ENCODE data around the gene ARF6. TPM values are rescaled to one million over a fixed set of nuclear protein-coding genes. Genes with fewer than 3 reads are reported as not detected.

Gene ARF6
- polyA plus RNA-seq, 1 of the 3 experiments (the other 2 are of a cell fraction) = 45.2 TPM

DNA sequence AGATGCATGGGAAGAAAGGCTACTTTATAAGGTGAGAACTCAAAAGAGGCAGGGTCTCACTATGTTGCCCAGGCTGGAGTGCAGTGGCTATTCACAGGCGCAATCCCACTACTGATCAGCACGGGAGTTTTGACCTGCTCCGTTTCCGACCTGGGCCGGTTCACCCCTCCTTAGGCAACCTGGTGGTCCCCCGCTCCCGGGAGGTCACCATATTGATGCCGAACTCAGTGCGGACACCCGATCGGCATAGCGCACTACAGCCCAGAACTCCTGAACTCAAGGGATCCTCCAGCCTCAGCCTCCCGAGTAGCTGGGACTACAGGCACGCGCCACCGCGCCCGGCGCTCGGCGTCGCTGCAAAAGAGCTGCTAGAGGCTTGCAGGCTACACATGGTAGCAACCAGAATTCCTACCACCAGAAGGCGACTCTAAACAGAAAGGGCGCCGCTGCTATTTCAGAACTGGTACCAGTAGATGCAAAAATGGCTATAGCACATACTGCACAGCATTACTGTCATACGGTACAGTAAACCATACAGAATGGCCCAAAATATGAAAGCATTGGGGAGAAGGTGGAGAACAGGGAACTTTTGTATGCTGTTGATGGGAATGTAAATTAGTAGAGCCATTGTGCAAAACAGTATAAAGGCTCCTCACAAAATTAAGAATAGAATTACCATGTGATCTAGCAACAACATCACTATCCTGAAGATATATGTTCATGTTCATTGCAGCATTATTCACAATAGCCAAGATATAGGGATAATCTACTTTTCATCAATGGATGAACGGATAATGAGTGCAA lies 39.1 kb upstream of the ARF6 start (continued):
- TF ChIP-seq GATA2 (CRISPR knock-in tag; IDR thresholded peaks at IDR 0.05) (no peak), TEAD4 (IDR thresholded peaks at IDR 0.05; ENCODE audit: borderline replicate concordance, insufficient read depth) (peak; percentile 94), SMC3 (IDR thresholded peaks at IDR 0.05; ENCODE audit: low read depth, low read length) (peak; percentile 59)

DNA sequence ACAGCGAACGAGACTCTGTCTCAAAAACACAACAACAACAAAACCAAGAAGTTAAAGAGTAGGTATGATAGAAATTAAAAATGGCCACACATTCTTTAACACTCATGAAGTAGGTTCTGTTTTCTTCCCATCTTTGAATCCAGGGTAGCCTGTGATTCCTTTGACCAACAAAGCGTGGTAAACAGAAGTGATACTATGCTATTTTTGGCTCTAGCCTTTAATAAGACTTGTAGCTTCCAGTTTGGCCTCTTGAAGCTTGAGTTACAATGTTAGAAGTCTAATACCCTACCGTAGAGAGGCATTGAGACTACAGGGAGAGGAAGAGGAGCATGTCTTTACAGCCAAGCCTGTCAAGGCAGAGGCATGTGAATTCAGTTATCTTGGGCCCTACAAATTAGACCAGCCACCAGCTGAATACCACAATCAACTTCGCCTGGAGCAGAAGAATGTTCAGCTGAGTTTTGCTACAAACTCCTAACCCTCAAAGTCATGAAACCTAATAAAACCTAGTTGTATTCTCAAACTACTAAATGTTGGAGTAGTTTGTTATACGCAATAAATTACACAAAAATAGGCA lies 35.4 kb upstream of the ARF6 start:
- H3K9me3 ChIP-seq = no peaks in the 10 kb centered on the region
- no peak overlapping the region for H3K4me3 ChIP-seq (ENCODE audit: low read depth in 2 of 2, low read length in 1 of 2)
- peaks cover 1% of the 10 kb centered on the region; the same call in 1 of the 2 replicates for H3K79me2 ChIP-seq (ENCODE audit: insufficient read depth)
- no peak overlapping the region for H3K4me2 ChIP-seq
- H3K9me2 ChIP-seq = no peaks in the 10 kb centered on the region
- DNase-seq = no peak
- H3K27me3 ChIP-seq (ENCODE audit: insufficient read depth) = no peaks in the 10 kb centered on the region
- H4K20me1 ChIP-seq (ENCODE audit: insufficient read depth) = no peaks in the 10 kb centered on the region
- CTCF ChIA-PET = interaction anchor here (1.0 kb wide), 1 partner anchor 223 kb away, joined by 4 read pairs; no protein-coding TSS in a partner anchor
- no peaks in the 10 kb centered on the region; a peak in 2 of 4 replicates for H3K4me1 ChIP-seq (ENCODE audit: control insufficient read depth in 1 of 2, insufficient read depth in 2 of 2, low read depth in 1 of 2, low read length in 1 of 2)
- no peaks in the 10 kb centered on the region for H3K36me3 ChIP-seq (replicated peaks in 1 of 2; ENCODE audit: control insufficient read depth in 1 of 2, insufficient read depth in 2 of 2, low read length in 1 of 2)
- H3K9ac ChIP-seq = no peak overlapping the region
- TF ChIP-seq GATA2 (CRISPR knock-in tag; IDR thresholded peaks at IDR 0.05) (no peak), TEAD4 (IDR thresholded peaks at IDR 0.05; ENCODE audit: borderline replicate concordance, insufficient read depth) (no peak), RCOR1 (IDR thresholded peaks at IDR 0.05; ENCODE audit: low read length) (no peak), RAD21 (IDR thresholded peaks at IDR 0.05; ENCODE audit: low read length) (no peak), TAF1 (IDR thresholded peaks at IDR 0.05; ENCODE audit: borderline replicate concordance, low read depth, low read length) (no peak), FOXM1 (IDR thresholded peaks at IDR 0.05; ENCODE audit: low read depth) (no peak), ELF1 (IDR thresholded peaks at IDR 0.05) (no peak), MXI1 (IDR thresholded peaks at IDR 0.05; ENCODE audit: low read depth, low read length) (no peak), SMC3 (IDR thresholded peaks at IDR 0.05; ENCODE audit: low read depth, low read length) (no peak), TCF12 (IDR thresholded peaks at IDR 0.05) (no peak), FOXJ3 (CRISPR knock-in tag; IDR thresholded peaks at IDR 0.05) (no peak), MEF2A (IDR thresholded peaks at IDR 0.05; ENCODE audit: borderline replicate concordance, low read depth) (no peak), CTCF (IDR thresholded peaks at IDR 0.05) (no peak), RXRA (IDR thresholded peaks at IDR 0.05; ENCODE audit: borderline replicate concordance, low read depth) (no peak), PBX3 (IDR thresholded peaks at IDR 0.05) (no peak), EZH2phosphoT487 (IDR thresholded peaks at IDR 0.05; ENCODE audit: borderline replicate concordance, low read depth) (no peak)
- TF ChIP-seq, protein P1, sequence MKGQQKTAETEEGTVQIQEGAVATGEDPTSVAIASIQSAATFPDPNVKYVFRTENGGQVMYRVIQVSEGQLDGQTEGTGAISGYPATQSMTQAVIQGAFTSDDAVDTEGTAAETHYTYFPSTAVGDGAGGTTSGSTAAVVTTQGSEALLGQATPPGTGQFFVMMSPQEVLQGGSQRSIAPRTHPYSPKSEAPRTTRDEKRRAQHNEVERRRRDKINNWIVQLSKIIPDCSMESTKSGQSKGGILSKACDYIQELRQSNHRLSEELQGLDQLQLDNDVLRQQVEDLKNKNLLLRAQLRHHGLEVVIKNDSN (IDR thresholded peaks at IDR 0.05; ENCODE audit: borderline replicate concordance, low read depth) = no peak
- POLR2A ChIA-PET = no interaction called here
- H3K27ac ChIP-seq (ENCODE audit: low read depth in 2 of 2, low read length in 1 of 2) = no peak overlapping the region
- H3F3A ChIP-seq (replicated peaks; ENCODE audit: insufficient read depth) = peaks cover 36% of the 10 kb centered on the region
- WGBS (ENCODE audit: low lambda C conversion rate) = 94% methylated on average over 6 of the region's 6 CpGs
- 0 out of 2 replicates have a peak overlapping the region, but pooled peaks have one; percentile 43 for H2AFZ ChIP-seq (ENCODE audit: low read depth)
